Neural cell (in vitro differentiated cells): ENCODE measurements around the gene TFCP2. TPM values are rescaled to one million over a fixed set of nuclear protein-coding genes. Genes with fewer than 3 reads are reported as not detected.

Source experiments
- H2AFZ ChIP-seq: fragments of 200-600, 300-800 bp; sonication (generic), shearing (Covaris generic); 2 replicates; pipeline ENCODE4 v1.6.0; 2014; ENCODE audit warnings: low read depth, mild to moderate bottlenecking, antibody characterized with exemption, low read length, moderate library complexity
- H3F3A ChIP-seq: fragments of 200-600 bp; shearing (Covaris generic); 2 replicates; pipeline ENCODE4 v1.6.1; 2016; ENCODE audit warnings: mild to moderate bottlenecking, moderate library complexity, mixed read lengths, antibody characterized with exemption, low read length; ENCODE audit not compliant: insufficient read depth, poor library complexity, severe bottlenecking
- H3K27ac ChIP-seq: fragments of 200-600, 300-800 bp; sonication (generic), shearing (Covaris generic); 2 replicates; pipeline ENCODE4 v1.5.1; 2014; ENCODE audit warnings: mild to moderate bottlenecking, low read length, moderate library complexity
- H3K27me3 ChIP-seq: fragments of 300-800, 200-600 bp; sonication (generic), shearing (Covaris generic); 2 replicates; pipeline ENCODE4 v1.6.0; 2014; ENCODE audit warnings: mild to moderate bottlenecking, low read depth, low read length, moderate library complexity; ENCODE audit not compliant: insufficient read depth
- H3K36me3 ChIP-seq: fragments of 300-800, 200-600 bp; sonication (generic), shearing (Covaris generic); 2 replicates; pipeline ENCODE4 v1.5.1; 2014; ENCODE audit warnings: mild to moderate bottlenecking, antibody characterized with exemption, low read length, moderate library complexity; ENCODE audit not compliant: insufficient read depth
- H3K4me2 ChIP-seq: fragments of 300-800, 200-600 bp; sonication (generic), shearing (Covaris generic); 2 replicates; pipeline ENCODE4 v1.6.0; 2014; ENCODE audit warnings: mild to moderate bottlenecking, low read length
- H3K4me3 ChIP-seq: fragments of 300-800, 200-600 bp; sonication (generic), shearing (Covaris generic); 2 replicates; pipeline ENCODE4 v1.5.1; 2014; ENCODE audit warnings: mild to moderate bottlenecking, low read length, moderate library complexity
- H3K79me2 ChIP-seq: fragments of 200-600 bp; shearing (Covaris generic); replicated peaks from 2 replicates; pipeline ENCODE4 v1.6.0; 2014; ENCODE audit warnings: mild to moderate bottlenecking, low read length, moderate library complexity; ENCODE audit not compliant: insufficient read depth
- H3K9ac ChIP-seq: fragments of 300-800, 200-600 bp; sonication (generic), shearing (Covaris generic); 2 replicates; pipeline ENCODE4 v1.6.1; 2016; ENCODE audit warnings: mild to moderate bottlenecking, low read length, mixed read lengths
- H3K9me2 ChIP-seq: fragments of 200-600 bp; shearing (Covaris generic); 2 replicates; pipeline ENCODE4 v1.6.1; 2016; ENCODE audit warnings: mild to moderate bottlenecking, low read length, mixed read lengths; ENCODE audit not compliant: insufficient read depth
- H3K9me3 ChIP-seq: fragments of 200-600, 300-800 bp; sonication (generic), shearing (Covaris generic); 2 replicates; pipeline ENCODE4 v1.6.1; 2016; ENCODE audit warnings: mild to moderate bottlenecking, mixed run types, low read length, moderate library complexity, mixed read lengths
- H4K20me1 ChIP-seq: fragments of 200-600 bp; shearing (Covaris generic); 2 replicates; pipeline ENCODE4 v1.6.1; 2016; ENCODE audit warnings: mild to moderate bottlenecking, mixed run types; ENCODE audit not compliant: insufficient read depth
- EP300 ChIP-seq: fragments of 450-650 bp; conservative IDR thresholded peaks from 2 replicates; pipeline ENCODE4 v1.6.1; 2014; ENCODE audit warnings: antibody characterized with exemption, mild to moderate bottlenecking, moderate library complexity; ENCODE audit not compliant: poor library complexity, severe bottlenecking
- EZH2 ChIP-seq: fragments of 200-600, 300-800 bp; shearing (Covaris generic), sonication (generic); IDR thresholded peaks from 2 replicates; pipeline ENCODE4 v1.6.1; 2014; ENCODE audit warnings: antibody characterized with exemption, low read length, borderline replicate concordance, mild to moderate bottlenecking; ENCODE audit not compliant: insufficient read depth, poor library complexity, severe bottlenecking
- MXI1 ChIP-seq: fragments of 450-650 bp; conservative IDR thresholded peaks from 2 replicates; pipeline ENCODE4 v1.6.1; 2014; ENCODE audit warnings: antibody characterized with exemption, mild to moderate bottlenecking; ENCODE audit not compliant: poor library complexity, severe bottlenecking
- POLR2AphosphoS5 ChIP-seq: IDR thresholded peaks from 2 replicates; pipeline ENCODE4 v1.6.1; 2012
- RAD21 ChIP-seq: fragments of 450-650 bp; conservative IDR thresholded peaks from 2 replicates; pipeline ENCODE4 v1.6.1; 2014; ENCODE audit warnings: antibody characterized with exemption, mild to moderate bottlenecking, moderate library complexity
- SMC3 ChIP-seq: fragments of 450-650 bp; conservative IDR thresholded peaks from 2 replicates; pipeline ENCODE4 v1.6.1; 2014; ENCODE audit warnings: antibody characterized with exemption, mild to moderate bottlenecking, moderate library complexity; ENCODE audit not compliant: poor library complexity
- TAF1 ChIP-seq: IDR thresholded peaks from 2 replicates; pipeline ENCODE4 v1.6.1; 2012; ENCODE audit warnings: low read depth
- polyA plus RNA-seq: library from polyadenylated mRNA; depleted of rRNA; stranded (reverse); fragments of >200 nt; gene quantifications from 2 replicates; pipeline ENCODE4 v1.2.3, GENCODE V29; 2014
- TF ChIP-seq, protein P1 (sequence below): IDR thresholded peaks from 2 replicates; pipeline ENCODE4 v1.6.1; 2012; ENCODE audit warnings: borderline replicate concordance
- TF ChIP-seq, protein P2 (sequence below): fragments of 450-650 bp; IDR thresholded peaks from 2 replicates; pipeline ENCODE4 v1.5.1; 2014; ENCODE audit warnings: antibody characterized with exemption, mild to moderate bottlenecking, moderate library complexity; ENCODE audit not compliant: poor library complexity, severe bottlenecking

The TFCP2 gene
- polyA plus RNA-seq, 1 donor from 2014 or later = 28.6 TPM

DNA sequence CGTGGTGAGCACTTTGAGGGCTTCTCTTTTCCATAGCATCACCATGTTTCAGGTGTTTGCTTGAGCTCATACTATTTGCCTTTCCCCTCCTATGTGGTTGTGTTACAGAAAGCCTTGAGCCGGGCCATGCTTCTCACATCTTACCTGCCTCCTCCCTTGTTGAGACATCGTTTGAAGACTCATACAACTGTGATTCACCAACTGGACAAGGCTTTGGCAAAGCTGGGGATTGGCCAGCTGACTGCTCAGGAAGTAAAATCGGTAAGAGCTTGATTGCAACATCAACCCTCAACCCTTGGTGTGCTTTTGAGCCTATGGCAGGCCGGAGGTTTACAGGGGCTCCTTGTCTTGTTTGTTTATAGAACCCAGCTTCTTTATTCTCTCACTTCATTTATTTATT, 116.7 kb downstream of the TFCP2 start:
- Histone ChIP-seq H2AFZ (no peak overlapping the region), H3F3A (no peaks in the 10 kb centered on the region), H3K9me2 (no peaks in the 10 kb centered on the region), H3K4me2 (no peak overlapping the region), H3K27ac (no peak overlapping the region), H3K36me3 (peaks cover 4% of the 10 kb centered on the region), H3K9me3 (no peaks in the 10 kb centered on the region), H3K27me3 (no peaks in the 10 kb centered on the region), H3K9ac (no peak overlapping the region), H4K20me1 (no peaks in the 10 kb centered on the region), H3K79me2 (no peaks in the 10 kb centered on the region), H3K4me3 (no peak overlapping the region)
- TF ChIP-seq, protein P1, sequence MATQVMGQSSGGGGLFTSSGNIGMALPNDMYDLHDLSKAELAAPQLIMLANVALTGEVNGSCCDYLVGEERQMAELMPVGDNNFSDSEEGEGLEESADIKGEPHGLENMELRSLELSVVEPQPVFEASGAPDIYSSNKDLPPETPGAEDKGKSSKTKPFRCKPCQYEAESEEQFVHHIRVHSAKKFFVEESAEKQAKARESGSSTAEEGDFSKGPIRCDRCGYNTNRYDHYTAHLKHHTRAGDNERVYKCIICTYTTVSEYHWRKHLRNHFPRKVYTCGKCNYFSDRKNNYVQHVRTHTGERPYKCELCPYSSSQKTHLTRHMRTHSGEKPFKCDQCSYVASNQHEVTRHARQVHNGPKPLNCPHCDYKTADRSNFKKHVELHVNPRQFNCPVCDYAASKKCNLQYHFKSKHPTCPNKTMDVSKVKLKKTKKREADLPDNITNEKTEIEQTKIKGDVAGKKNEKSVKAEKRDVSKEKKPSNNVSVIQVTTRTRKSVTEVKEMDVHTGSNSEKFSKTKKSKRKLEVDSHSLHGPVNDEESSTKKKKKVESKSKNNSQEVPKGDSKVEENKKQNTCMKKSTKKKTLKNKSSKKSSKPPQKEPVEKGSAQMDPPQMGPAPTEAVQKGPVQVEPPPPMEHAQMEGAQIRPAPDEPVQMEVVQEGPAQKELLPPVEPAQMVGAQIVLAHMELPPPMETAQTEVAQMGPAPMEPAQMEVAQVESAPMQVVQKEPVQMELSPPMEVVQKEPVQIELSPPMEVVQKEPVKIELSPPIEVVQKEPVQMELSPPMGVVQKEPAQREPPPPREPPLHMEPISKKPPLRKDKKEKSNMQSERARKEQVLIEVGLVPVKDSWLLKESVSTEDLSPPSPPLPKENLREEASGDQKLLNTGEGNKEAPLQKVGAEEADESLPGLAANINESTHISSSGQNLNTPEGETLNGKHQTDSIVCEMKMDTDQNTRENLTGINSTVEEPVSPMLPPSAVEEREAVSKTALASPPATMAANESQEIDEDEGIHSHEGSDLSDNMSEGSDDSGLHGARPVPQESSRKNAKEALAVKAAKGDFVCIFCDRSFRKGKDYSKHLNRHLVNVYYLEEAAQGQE = no peak
- TF ChIP-seq TAF1 = no peak
- TF ChIP-seq EP300 = no peak
- TF ChIP-seq RAD21 = no peak
- TF ChIP-seq SMC3 = no peak
- TF ChIP-seq, protein P2, sequence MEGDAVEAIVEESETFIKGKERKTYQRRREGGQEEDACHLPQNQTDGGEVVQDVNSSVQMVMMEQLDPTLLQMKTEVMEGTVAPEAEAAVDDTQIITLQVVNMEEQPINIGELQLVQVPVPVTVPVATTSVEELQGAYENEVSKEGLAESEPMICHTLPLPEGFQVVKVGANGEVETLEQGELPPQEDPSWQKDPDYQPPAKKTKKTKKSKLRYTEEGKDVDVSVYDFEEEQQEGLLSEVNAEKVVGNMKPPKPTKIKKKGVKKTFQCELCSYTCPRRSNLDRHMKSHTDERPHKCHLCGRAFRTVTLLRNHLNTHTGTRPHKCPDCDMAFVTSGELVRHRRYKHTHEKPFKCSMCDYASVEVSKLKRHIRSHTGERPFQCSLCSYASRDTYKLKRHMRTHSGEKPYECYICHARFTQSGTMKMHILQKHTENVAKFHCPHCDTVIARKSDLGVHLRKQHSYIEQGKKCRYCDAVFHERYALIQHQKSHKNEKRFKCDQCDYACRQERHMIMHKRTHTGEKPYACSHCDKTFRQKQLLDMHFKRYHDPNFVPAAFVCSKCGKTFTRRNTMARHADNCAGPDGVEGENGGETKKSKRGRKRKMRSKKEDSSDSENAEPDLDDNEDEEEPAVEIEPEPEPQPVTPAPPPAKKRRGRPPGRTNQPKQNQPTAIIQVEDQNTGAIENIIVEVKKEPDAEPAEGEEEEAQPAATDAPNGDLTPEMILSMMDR = no peak
- no peak for TF ChIP-seq MXI1
- TF ChIP-seq POLR2AphosphoS5 = no peak
- no peak for TF ChIP-seq EZH2

DNA sequence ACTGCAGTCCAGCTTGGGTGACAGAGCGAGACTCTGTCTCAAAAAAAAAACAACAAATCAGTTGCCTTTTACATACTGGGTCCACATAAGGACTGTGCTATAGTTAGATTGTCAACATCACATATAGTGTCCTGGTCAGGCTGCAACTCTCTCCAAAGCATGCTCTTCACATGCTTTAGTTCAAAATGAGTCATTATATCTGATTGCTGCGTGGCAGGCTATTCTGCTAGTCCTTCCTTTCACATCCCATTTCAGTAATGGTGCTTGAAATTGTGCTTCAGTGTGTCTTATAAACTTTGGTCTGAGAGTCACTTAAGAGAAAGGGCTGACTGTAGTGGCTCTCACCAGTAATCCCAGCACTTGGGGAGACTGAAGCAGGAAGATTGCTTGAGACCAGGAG, 117.9 kb downstream of the TFCP2 start:
- Histone ChIP-seq H3K36me3 (peaks cover 4% of the 10 kb centered on the region), H3F3A (no peaks in the 10 kb centered on the region), H3K79me2 (no peaks in the 10 kb centered on the region), H3K9me2 (no peaks in the 10 kb centered on the region), H3K4me3 (no peak overlapping the region), H3K27me3 (no peaks in the 10 kb centered on the region), H3K27ac (no peak overlapping the region), H3K4me2 (no peak overlapping the region), H2AFZ (no peak overlapping the region), H3K9ac (no peak overlapping the region), H3K9me3 (no peaks in the 10 kb centered on the region), H4K20me1 (no peaks in the 10 kb centered on the region)
- TF ChIP-seq, protein P2 = no peak
- TF ChIP-seq POLR2AphosphoS5 = no peak
- TF ChIP-seq EP300 = no peak
- TF ChIP-seq, protein P1 = no peak
- TF ChIP-seq EZH2 = no peak
